Measurements from ENCODE around the gene VSIG1.
A peak's percentile ranks its signal among the peaks of the same experiment; 100 is the strongest.

VSIG1 gene

DNA sequence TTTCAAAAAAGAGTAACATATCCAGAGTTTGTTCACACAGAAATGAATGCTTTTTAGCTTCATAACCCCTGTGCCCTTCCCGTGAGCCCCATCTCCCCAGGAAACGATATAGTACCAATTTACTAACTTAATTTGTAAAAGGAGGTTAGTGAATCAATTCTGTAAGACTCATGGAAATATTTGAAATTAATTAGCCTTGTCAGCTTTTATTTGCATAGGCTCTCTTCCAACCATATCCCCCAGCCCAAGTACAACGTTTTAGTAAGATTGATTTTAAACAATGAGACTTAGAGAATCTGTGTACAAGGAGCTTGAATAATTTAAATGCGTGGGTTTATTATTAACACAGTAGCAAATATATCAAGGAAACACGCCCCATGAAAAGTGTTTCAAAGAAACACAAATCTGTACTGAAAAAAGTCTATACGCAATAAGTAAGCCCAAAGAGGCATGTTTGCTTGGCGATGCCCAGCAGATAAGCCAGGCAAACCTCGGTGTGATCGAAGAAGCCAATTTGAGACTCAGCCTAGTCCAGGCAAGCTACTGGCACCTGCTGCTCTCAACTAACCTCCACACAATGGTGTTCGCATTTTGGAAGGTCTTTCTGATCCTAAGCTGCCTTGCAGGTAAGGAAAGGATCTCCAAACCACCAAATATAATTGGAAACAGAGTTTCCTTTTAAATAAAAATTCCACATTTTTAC, at the start of gene VSIG1:
Gene VSIG1 (plus strand): TSS at position 512 of the 703 bp plus-strand sequence. CDS start 66 bp downstream, at position 578.
- no peak for DNase-seq

DNA sequence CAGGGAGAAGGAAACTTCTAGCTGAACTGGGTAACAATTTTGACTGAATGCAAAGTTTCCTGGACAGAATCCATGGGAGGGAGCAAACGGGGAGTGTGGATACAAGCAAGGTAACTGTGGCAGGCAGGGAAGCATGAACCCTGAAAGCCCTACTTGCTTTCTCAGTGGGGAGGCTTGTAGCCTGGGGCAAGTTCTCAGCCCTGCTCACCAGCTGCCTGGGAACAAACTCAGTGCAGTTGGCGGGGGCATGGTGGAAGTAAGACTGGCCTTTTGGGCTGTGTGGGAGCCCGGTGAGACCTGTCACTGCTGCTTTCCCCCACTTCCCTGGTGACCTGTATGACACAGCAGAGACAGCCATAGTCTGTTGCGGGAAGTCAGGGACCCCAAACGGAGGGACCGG, 48.7 kb upstream of the VSIG1 start:
- no peak for DNase-seq

DNA sequence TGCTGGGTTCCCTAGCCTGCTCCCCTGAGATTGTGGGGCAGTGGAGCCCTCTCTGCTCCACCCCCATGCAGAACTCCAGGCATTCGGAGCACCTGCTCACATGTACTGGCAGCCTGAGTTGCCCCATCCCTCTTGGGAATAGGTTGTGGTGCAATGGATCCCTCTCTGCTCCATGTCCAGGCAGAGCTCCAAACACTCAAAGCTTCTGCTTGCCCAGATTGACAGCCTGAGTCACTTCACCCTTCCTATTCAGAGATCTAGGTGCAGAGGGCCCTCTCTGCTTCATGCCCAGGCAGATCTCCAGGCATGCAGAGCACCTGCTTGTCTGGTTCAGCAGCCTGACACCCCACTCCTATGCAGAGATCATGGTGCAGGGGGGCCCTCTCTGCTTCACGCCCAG, 44.1 kb upstream of the VSIG1 start:
- DNase-seq, result no peak

DNA sequence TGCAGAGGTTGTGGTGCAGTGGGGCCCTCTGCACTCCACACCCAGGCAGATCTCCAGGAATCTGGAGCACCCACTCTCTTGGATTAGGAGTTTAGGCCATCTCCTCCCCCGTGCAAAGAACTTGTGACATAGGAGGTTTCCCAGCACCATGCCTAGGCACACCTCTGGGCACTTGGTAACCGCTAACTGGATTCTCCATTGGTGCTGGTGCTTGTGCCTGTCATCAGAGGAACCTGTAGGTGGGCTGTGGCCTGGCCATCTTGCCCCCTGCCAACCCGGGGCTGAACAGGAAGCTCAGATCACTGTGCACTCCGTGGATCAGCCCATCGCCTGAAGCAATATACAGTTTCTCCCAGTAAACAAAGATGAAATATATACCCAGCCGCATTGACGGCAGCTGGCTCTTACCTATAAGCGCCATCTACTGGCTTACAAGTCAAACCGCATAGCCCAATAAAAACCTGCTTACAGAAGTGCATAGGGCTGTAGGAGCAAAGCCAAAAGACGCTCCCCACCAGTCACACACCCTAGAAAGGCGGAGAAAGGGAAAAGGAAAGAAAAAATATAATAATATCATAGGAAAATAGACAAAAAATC, 43.5 kb upstream of the VSIG1 start:
- no peak for DNase-seq

DNA sequence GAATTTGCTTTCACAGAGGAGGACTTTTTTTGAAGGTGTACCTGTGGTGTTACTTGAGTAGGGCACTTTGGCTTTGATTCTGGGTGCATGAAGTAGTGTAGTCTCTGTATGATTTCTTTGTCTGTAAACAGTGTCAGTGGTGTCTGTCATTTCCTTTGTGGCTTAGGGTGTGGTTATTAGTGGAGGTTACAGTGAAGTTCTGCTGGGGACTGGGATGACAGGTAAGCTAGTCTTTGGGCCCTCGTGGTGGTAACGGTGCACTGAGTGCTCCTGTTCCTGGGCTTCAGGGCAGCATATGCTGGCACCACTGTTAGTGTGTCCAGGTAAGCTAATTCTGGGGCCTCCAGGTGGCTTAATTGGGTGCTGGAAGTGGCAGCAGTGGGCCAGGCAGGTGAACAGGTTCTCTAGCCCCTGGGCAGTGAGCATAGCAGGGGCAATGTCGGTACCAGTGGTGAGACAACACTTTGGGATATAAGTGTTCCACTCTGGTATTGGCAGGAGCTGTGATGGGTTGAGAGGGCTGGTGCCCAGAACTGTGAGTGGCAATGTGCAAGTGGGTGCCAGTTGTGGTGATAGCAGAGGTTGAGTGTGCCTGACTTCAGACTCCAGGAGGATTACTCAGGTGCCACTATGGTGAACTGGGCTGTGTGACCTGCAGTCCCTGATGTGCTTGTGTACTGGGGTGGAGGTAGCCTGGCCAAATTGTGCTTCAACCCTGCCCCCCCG, 26.0 kb upstream of the VSIG1 start:
- DNase-seq, result no peak

DNA sequence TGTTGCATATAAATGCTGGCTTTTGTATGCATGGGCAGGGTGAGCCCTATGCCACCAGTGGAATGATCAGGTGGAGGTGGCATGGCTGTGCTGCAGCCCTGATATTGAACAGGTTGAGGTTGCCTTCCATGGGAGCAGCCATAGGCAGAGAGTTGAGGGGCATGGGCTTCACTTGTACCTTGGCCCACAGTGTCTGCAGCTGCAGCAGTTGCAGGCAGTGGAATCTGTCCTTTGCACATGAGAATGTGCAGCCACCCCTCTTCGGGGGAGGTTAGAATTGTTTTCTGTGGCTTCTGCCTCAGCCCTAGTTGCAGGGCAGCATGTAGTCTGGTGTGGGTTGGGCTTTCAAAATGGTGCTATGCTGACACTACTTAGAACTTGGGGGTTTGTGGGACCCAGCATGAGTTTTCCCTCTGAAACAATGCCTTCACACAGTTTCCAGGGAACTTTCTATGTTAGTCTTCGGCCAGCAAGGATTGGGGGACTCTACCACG, 25.4 kb upstream of the VSIG1 start:
- DNase-seq, result no peak

DNA sequence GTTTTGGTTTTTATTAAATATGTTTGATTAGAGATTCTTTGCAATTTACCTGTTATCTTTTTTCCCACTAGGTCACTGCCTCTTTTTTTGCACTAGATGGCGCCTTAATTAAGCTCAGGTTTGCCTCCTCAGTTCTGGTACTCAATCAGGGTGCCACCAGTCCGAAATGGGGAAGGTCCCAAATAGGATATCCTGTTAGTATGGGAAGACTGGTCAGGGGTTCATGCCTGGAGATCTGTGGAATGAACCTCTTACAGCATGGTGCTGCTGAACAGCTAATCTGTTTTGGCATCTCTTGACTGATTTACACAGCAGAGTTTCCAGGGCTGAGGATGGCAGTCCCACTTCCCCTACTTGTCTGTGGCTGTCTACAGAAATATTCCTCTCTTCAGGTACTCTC, 24.2 kb upstream of the VSIG1 start:
- no peak for DNase-seq

DNA sequence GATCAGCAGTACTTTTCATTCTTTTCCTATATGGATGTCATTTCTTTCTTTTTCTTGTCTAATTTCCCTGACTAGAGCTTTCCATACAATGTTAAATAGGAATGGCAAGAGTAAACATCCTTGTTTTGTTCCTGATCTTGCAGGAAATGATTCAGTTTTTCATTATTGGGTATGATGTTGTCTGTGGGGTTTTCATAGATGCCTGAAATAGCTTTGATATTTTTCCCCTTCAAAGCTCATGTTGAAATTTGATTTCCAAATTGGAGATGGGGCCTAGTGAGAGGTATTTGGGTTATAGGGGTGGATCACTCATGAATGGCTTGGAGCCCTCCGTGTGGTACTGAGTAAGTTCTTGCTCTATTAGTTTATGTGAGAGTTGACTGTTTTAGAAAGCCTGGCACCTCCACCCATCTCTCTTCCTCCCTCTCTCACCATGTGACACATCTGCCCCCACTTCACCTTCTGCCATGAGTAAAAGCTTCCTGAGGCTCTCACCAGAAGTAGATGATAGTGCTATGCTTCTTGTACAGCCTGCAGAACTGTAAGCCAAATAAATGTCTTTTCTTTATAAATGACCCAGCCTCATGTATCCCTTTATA, 22.3 kb upstream of the VSIG1 start:
- no peak for DNase-seq

DNA sequence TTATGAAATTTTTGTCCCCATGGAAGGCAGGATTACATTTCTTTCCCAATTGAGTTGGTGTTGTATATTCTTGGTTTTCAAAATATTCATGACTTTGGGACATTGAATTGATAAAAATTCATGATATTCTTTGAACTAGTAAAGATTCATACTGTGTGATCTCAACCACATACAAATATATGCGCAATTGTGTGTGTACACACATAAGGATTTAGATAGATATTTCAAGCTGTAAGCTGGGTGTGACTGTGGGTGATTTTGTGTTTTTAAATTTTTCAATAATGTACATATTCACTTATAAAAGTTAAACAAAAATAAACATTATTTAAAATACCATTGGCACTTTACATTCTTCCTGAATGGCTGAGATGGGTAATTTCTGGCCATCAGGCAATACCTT, 19.5 kb upstream of the VSIG1 start:
- DNase-seq, result no peak

DNA sequence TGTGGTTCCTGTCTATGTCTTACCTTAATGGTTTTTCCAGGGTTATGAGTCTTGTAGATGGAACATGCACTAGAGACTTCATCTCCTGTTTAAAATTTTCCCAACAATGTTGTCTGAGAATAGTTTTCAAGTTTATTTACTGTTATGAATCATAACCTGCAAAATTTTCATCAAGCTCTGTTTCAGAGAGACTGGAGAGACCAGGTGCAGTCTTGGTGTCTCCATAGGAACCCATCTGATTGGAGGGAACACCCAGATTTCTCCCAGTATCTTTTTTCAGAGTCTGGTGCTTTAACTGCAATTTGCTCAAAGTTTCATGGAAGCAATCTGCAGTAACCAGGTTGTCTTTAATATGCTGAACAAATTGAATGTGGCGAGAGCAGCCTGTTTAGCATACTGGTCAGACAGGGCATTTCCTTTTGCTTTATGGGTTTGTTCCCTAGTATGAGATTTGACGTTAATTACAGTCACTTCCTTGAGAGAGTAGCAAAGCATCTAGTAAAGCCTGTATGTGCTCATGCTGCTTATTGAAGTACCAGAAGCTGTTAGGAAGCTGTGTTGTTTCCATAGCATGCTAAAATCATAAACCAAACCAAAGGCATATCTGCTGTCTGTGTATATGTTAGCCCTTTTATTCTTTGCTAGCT, 18.8 kb upstream of the VSIG1 start:
- no peak for DNase-seq

DNA sequence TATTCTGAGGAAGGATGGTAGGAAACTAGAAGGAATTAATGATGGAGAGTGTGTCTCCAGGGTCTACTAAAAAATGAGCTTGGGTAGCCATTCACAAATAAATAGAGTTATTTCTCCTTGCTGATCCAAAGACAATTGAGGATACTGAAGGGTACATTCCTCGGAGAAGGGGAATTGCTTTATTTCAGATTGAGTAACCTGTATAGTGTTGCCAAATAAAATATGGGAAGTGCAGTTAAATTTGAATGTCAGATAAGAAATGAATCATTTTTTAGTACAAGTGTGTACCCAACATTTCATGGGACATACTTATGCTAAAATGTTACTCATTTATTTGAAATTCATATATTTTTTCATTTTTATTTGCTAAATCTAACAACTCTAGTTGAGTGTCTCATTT, 16.0 kb upstream of the VSIG1 start:
- no peak for DNase-seq

DNA sequence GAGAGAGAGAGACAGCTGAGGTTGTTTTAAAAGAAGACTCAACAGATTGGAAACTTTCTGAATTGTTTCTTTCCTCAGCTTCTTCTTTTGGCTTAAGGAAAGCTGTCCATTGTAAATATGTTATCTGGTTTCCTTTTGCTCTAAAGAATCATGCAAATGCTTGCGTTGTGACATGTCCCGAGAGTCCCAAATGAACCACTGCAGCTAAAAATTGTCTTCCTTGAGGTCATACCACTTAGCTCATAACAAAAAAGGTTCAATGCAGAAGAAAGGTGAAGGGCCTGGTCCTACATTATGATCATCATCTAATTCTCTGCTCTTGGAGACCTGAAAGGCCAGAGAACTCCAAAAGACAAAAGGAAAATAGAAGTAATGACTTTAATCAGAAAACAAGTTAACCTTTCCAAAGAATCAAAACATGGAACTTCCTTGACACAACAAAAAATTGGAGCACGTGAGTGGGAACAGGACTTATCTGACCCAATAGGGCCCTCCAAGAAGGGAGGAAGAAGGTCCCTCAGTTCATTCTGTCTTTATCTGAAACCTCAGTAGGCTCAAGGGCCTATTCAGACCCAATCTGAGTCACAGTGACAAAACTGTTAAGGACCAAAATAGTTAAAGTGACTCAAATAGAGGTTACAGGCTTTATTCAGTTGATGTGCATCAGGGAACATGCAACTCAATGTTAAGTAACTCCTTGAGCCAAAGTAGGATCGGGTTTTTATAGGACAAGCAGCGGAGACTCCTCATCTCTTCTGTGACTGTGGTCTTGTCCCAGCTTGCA, 14.7 kb upstream of the VSIG1 start:
- no peak for DNase-seq

DNA sequence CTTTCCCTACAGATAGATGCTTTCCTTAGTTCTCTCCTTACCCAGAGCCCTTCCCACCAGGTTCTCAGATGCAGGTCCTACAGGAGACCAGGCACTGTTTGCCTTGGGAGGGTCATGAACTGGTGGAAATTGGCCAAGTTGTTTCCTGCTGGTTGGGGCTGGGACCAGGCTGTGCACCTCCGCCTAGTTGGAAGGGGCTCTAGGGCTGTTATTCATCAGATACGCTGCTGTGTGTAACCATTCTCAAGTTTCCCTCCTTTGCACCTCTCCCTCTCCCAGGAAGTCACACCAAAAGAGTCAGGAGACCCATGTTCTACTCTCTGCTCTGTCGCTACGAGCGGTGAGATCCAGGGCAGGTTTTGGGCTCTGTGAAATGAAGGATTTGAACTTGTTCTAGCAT, 11.9 kb upstream of the VSIG1 start:
- no peak for DNase-seq

DNA sequence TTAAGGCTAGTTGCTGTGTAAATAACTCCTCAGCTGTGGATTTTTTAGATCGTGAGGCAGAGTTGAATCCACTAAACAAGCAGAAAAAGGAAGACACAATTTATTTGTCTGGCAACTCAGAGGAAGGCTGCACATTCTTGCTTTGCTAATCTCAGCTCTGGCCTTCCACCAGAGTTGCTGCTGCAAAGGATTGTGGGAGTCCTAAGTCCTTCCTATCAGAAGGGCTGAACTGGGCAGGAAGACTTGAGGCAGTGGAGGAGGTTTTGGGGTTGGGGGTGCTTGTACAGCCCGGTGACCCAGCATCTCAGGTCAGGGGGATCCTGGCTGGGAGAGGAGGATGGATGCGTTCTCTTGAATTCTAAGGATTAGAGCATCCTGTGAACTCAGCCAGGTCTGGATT, 11.0 kb upstream of the VSIG1 start:
- DNase-seq, result peak; percentile 21

DNA sequence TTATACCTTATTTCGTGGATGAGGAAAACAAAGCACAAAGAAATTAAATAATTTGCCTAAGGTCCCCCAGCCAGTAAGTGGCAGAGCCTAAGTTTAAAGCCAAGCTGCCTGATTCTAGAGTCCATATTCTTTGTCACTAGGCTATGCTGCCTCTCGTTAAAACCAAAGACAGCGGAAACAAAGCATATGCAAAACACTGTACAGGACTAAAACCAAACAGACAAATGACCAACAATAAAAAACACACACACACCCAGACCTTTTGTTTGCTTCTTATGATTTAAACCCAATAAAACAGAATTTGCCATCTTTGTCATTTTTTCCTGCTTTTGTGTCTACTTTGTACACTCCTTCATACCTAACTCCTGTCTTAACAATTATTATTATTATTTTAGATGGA, 10.1 kb upstream of the VSIG1 start:
- DNase-seq, result no peak

DNA sequence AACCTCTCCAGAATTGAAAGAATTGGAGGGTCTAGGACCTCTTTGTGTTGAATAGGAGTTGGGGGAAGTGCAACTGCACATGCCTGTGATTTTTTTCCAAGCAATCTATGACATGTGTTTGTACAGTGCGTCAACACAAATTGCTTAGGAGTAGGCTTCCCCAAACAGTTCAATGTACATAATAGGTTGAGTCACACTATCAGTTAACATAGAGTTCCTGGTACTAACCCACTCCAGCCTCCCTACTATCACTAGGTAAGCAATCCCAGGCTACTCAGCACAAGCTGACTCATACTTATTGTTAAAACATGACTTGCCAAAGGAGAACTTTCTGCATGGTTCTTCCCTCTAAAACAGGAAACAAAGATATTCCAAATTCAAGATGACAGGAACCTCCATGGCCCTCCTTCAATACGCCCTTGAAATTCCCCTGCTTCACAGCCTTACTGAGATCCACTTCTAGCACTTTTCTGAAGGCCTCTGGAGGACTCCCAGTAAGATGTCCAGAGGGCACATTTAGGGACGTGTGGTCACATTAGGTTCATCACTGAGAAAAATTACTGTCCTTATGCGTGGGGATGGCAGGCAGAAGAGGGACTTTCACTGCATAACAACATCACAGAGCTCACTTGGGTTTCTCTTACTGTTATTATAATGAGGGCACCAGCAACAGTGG, 8.4 kb upstream of the VSIG1 start:
- DNase-seq, result no peak

DNA sequence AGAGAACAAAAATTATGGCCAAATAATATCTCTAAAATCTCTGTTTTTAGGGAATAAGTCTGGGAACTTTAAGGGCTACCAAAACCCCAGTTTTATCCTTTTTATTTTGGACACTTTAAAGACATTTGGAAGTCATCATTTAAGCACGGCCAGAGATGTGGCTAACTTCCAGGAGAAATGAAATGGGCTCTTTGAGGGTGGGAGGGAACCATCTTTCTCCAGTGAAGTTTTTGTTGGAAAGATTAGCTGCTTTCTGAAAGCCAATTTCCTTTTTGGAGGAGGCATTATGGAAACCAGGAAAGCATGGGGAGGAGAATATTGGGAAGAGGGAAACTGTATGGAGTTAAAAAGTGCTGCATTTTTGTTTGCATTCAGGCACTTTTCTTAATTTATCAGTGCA, 4.8 kb downstream of the VSIG1 start:
- no peak for DNase-seq

DNA sequence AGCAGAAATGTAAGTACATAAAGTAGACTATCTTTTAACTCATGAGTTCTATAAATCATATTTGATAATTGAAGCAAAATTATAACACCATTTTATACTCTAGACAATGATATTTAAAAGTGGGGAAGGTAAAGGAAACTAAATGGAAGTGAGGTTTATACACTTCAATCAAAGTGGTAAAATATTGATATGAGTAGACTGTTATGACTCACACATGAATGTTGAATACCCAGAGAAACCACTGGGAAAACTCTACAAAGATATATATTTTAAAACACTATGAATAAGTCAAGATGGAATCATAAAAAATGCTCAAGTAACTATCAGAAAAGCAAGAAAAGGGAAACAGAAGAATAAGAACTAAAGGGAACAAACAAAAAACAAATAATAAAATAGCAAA, 8.4 kb downstream of the VSIG1 start:
- no peak for DNase-seq

DNA sequence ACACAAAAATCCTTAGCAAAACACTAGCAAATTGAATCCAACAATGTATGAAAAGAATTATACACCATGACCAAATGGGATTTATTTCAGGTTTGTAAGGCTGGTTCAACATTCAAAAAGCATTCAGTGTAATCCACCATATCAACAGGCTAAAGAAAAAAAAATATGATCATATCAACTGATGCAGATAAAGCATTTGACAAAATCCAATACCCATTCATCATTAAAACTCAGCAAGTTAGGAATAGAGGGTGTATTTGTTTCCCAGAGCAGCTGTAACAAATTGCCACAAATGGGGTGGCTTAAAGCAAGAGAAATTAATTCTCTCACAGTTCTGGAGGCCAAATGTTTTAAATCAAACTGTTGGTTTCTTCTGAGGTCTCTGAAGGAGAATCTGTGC, 10.7 kb downstream of the VSIG1 start:
- DNase-seq, result no peak

DNA sequence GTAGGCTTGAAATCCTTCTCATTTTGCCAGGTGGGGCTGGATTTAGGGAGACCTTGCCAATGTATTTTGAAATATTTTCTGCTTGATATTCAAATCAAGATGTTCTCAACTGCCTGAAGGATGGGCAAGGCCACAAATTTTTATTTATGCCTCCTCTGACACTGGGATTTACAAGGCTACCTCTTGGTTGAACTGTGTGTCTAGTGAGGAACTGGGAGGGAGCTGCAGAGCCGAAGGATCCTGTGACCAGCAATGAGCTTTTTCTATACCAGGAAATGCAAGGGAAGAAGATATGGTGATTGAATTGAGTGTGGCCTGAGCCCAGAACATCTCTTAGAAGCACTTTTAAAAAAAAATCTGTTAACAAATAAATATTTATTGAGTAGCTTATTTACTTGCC, 14.9 kb downstream of the VSIG1 start:
- DNase-seq, result no peak

DNA sequence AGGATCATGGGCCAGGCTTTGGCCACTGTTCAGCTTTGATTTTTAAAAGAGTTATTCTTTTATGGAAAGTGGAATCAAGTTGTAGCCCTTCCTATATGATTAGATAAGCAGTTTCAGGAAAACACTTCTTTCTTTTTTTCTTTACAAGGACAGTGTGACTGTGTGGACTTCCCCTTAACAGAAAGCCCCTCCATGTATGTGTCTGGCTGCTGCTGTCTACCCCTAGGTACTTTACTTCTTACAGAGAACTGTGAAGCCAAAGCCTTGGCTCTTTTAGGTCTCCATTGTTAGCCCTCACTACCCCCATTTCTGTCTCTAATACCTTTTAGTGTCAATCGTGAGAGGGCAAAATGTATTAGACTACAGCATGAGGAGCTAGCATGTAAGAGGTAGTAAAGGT, 19.1 kb downstream of the VSIG1 start:
- no peak for DNase-seq

DNA sequence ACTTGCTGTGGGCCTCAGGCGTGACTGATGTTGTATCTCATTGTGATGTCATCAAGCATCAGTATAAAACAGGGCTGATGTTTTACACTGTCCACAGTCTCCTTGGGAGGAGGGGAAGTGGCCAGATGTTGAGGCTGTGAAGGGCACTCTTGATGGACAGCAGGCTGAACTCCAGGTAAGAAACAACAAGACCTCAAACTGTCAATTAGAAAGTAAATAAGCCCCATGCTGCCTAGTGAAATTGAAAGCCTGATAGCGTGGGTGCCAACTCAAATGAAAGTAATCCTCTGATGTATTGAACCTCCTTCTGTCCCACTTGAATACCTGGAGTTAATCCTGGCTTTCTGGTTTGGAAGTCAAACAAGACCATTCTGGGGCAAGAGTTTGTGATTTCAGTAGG, 19.7 kb downstream of the VSIG1 start:
- no peak for DNase-seq
